PFSK-1 (cell line): ENCODE results near the gene MAPK8IP3.

Experiments used
- FOXP2 ChIP-seq: optimal IDR thresholded peaks from 2 replicates; pipeline ENCODE3; 2011; ENCODE audit warnings: borderline replicate concordance, control low read depth, inconsistent platforms; ENCODE audit not compliant: insufficient read depth; ENCODE audit errors: extremely low read length, extremely low read depth
- POLR2AphosphoS5 ChIP-seq: IDR thresholded peaks from 2 replicates; pipeline ENCODE4 v1.6.1; 2012; ENCODE audit warnings: low read depth, mild to moderate bottlenecking, control low read depth, low read length, moderate library complexity
- SIN3A ChIP-seq: IDR thresholded peaks from 2 replicates; pipeline ENCODE4 v1.6.1; 2012; ENCODE audit warnings: mild to moderate bottlenecking, low read length, moderate library complexity, borderline replicate concordance; ENCODE audit not compliant: insufficient read depth
- TAF1 ChIP-seq: IDR thresholded peaks from 2 replicates; pipeline ENCODE4 v1.6.1; 2012; ENCODE audit warnings: low read length, control low read depth, borderline replicate concordance; ENCODE audit not compliant: insufficient read depth
- TF ChIP-seq, protein P1 (sequence below), 2 experiments: IDR thresholded peaks; 2 replicates each; pipeline versions ENCODE4 v1.6.1 to v1.8.0; 2011 to 2012; ENCODE audit warnings: low read depth in 2 of 2, low read length in 2 of 2, control low read depth in 1 of 2, inconsistent platforms in 1 of 2, mild to moderate bottlenecking in 1 of 2, moderate library complexity in 1 of 2; ENCODE audit not compliant: insufficient read depth in 1 of 2

DNA sequence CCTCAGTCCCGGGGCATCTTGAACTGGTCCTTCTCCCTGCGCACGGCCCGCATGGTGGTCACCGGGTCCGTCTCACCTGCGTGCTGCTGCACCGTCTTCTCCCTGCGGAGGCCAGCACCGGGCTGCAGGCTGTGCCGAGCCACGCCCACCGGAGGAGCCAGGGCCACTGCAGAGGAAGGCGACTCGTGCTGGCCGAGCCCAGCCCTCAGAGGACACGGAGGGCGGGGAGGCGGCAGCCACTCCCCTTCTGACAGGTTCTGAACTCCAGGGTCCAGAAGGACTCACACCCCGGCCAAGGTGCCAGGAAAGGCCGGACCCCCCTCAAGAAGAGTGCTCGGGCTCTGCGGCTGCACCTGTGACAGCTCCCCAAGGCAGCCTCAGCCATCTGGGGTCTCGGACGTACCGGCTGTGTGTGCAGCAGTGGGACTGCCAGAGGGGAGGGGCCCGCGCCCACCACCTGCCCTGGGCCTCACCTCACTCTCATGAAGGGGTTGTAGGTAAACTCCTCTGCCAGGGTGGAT is 103.3 kb downstream of the MAPK8IP3 start:
- TF ChIP-seq, protein P1, sequence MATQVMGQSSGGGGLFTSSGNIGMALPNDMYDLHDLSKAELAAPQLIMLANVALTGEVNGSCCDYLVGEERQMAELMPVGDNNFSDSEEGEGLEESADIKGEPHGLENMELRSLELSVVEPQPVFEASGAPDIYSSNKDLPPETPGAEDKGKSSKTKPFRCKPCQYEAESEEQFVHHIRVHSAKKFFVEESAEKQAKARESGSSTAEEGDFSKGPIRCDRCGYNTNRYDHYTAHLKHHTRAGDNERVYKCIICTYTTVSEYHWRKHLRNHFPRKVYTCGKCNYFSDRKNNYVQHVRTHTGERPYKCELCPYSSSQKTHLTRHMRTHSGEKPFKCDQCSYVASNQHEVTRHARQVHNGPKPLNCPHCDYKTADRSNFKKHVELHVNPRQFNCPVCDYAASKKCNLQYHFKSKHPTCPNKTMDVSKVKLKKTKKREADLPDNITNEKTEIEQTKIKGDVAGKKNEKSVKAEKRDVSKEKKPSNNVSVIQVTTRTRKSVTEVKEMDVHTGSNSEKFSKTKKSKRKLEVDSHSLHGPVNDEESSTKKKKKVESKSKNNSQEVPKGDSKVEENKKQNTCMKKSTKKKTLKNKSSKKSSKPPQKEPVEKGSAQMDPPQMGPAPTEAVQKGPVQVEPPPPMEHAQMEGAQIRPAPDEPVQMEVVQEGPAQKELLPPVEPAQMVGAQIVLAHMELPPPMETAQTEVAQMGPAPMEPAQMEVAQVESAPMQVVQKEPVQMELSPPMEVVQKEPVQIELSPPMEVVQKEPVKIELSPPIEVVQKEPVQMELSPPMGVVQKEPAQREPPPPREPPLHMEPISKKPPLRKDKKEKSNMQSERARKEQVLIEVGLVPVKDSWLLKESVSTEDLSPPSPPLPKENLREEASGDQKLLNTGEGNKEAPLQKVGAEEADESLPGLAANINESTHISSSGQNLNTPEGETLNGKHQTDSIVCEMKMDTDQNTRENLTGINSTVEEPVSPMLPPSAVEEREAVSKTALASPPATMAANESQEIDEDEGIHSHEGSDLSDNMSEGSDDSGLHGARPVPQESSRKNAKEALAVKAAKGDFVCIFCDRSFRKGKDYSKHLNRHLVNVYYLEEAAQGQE (IDR thresholded peaks at IDR 0.05; ENCODE audit: insufficient read depth in 1 of 2, low read depth in 2 of 2, low read length in 2 of 2) = no peak
- TF ChIP-seq POLR2AphosphoS5 = no peak
- no peak for TF ChIP-seq SIN3A
- no peak for TF ChIP-seq TAF1
- TF ChIP-seq FOXP2 = no peak
